Measurements from ENCODE around the gene C12orf76. TPM values are rescaled to one million over a fixed set of nuclear protein-coding genes. Genes with fewer than 3 reads are reported as not detected.
"Not testable (repeated sequence)": the region's sequence is repeated elsewhere in the genome, so short reads cannot be mapped to it uniquely, and the experiment has no call there.

Gene C12orf76
- total RNA-seq, 4 donors from 2014 or later, result 3.0 to 22.8 (median 8.0) TPM

DNA sequence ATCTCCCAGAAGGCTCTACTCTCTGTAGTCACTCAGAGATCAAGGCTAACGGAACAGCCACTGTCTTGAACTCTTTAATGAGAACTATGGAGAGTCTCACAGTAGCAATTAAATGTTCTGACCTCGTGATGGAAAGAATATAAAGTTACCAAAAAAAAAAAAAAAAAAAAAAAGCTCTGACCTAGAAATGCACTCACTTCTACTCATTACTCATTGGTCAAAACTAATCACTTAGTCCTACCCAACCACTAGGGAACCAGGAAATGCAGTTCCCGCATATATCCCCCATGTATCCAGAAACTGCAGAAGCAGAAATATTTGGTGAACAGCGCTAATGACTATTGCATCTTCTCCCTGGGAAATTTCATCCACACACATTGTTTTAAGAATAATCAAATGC is 29.5 kb upstream of the C12orf76 start:
- Histone ChIP-seq H3K9me3 (no peaks in the 10 kb centered on the region), H3K4me3 (no peak overlapping the region), H3K27me3 (no peaks in the 10 kb centered on the region), H3K27ac (no peak overlapping the region), H3K4me1 (peaks cover 0 to 4% of the 10 kb centered on the region in 2 donors), H3K36me3 (no peaks in the 10 kb centered on the region)
- intact Hi-C loops (cut with DNase I; ENCODE audit: low total_unique reads) (no loop called here), in situ Hi-C loops (cut with MboI; ENCODE audit: low sequenced_read_pairs in 4 of 4) (no loop called here)
- no peak for ATAC-seq
- no peak for DNase-seq
- no peak for TF ChIP-seq POLR2A (IDR thresholded peaks at IDR 0.05)
- TF ChIP-seq, protein P1, sequence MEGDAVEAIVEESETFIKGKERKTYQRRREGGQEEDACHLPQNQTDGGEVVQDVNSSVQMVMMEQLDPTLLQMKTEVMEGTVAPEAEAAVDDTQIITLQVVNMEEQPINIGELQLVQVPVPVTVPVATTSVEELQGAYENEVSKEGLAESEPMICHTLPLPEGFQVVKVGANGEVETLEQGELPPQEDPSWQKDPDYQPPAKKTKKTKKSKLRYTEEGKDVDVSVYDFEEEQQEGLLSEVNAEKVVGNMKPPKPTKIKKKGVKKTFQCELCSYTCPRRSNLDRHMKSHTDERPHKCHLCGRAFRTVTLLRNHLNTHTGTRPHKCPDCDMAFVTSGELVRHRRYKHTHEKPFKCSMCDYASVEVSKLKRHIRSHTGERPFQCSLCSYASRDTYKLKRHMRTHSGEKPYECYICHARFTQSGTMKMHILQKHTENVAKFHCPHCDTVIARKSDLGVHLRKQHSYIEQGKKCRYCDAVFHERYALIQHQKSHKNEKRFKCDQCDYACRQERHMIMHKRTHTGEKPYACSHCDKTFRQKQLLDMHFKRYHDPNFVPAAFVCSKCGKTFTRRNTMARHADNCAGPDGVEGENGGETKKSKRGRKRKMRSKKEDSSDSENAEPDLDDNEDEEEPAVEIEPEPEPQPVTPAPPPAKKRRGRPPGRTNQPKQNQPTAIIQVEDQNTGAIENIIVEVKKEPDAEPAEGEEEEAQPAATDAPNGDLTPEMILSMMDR (IDR thresholded peaks at IDR 0.05 in 4 of 5, conservative IDR thresholded peaks at IDR 0.05 in 1 of 5), result no peak

DNA sequence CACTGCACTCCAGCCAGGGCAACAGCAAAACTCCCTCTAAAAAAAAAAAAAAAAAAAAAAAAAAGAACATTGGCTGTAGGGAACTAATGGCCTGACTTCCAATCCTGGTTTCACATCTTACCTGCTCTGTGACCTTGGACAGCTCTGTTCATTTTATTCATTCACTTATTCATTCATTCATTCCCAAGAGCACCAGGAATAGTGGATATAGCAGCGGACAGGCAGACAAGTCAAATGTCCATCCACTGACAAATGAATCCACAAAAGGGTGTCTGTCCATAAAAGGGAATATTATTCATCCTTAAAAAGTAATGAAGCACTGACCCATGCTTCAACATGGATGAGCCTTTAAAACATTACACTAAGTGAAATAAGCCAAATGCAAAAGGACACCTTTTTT is 27.6 kb upstream of the C12orf76 start:
- Histone ChIP-seq H3K9me3 (no peaks in the 10 kb centered on the region), H3K27me3 (no peaks in the 10 kb centered on the region), H3K27ac (no peak overlapping the region), H3K36me3 (no peaks in the 10 kb centered on the region), H3K4me1 (peaks cover 0 to 4% of the 10 kb centered on the region in 2 donors), H3K4me3 (no peak overlapping the region)
- in situ Hi-C loops (cut with MboI; ENCODE audit: low sequenced_read_pairs in 4 of 4), result no loop called here
- TF ChIP-seq POLR2A (IDR thresholded peaks at IDR 0.05), result no peak
- TF ChIP-seq, protein P1 (IDR thresholded peaks at IDR 0.05 in 4 of 5, conservative IDR thresholded peaks at IDR 0.05 in 1 of 5), result no peak
- intact Hi-C loops (cut with DNase I; ENCODE audit: low total_unique reads), result no loop called here
- no peak for ATAC-seq
- no peak for DNase-seq

DNA sequence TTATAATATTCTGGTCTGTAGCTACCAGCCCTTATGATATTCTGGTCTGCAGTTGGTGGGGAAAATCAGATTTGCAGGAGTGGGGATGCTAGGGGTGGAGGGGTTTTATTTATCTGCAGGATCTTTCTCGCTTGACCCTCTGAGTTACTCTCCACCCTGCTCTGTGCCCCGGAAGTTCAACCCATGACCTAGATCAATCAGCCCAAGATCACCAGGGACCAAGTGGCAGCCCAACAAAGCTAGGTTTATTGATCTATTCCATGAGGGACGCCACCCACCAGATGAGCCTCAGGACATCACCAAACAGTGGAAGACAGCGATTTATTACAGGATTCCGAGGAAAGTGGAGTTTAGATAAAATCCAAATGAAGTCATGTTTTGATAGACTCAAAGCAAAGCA is 25.8 kb upstream of the C12orf76 start:
- in situ Hi-C loops (cut with MboI; ENCODE audit: low sequenced_read_pairs in 4 of 4) (no loop called here), intact Hi-C loops (cut with DNase I; ENCODE audit: low total_unique reads) (no loop called here)
- ATAC-seq, result no peak
- TF ChIP-seq, protein P1 (IDR thresholded peaks at IDR 0.05 in 4 of 5, conservative IDR thresholded peaks at IDR 0.05 in 1 of 5), result no peak
- no peak for TF ChIP-seq POLR2A (IDR thresholded peaks at IDR 0.05)
- peaks cover 0 to 4% of the 10 kb centered on the region in 2 donors for H3K4me1 ChIP-seq
- H3K27me3 ChIP-seq, result no peaks in the 10 kb centered on the region
- no peak overlapping the region for H3K4me3 ChIP-seq
- no peaks in the 10 kb centered on the region for H3K9me3 ChIP-seq
- no peaks in the 10 kb centered on the region for H3K36me3 ChIP-seq
- H3K27ac ChIP-seq, result no peak overlapping the region
- DNase-seq, result no peak

DNA sequence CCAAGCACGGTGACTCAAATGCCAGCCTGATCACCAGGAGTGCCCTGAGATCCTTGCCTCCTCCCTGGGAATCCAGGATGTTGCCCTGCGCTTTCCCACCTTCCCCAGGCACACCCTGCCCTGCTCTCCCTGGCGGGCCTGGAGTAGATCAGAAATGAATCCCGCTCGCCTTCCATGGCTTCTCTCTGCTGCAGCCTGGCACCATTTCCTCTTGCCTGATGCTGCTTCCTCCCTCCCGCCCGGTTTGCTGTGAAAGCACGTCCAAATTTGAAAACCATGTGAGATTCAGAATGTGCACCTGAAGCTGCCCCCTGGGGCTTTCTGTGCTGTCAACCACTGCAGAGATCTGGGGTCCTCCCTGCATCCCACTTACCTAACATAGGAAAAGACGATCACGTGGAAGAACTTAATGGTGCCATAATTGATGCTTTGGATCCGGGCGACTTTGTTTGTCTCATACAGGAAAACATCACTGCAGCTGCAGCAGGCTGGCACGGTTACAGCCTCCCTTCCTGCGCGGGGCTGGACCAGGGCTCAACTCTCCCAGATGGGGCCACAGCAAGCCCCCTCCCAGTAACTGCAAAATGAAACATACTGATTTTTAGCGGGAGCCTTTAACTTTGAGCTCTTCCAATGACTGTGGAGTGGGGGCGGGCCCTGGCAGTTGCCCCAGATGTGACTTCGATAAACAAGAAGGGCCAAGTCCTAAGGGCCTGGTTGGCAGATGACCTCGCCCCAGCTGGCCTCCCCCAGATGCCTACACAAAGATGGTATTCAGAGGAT is 24.9 kb upstream of the C12orf76 start:
- DNase-seq (no peak), ATAC-seq (no peak)
- Histone ChIP-seq H3K27me3 (no peaks in the 10 kb centered on the region), H3K27ac (no peak overlapping the region), H3K4me1 (peaks cover 0 to 4% of the 10 kb centered on the region in 2 donors), H3K36me3 (no peaks in the 10 kb centered on the region), H3K4me3 (peak overlapping the region; percentile 31 to 53 (median 48)), H3K9me3 (no peaks in the 10 kb centered on the region)
- intact Hi-C loops (cut with DNase I; ENCODE audit: low total_unique reads) (no loop called here), in situ Hi-C loops (cut with MboI; ENCODE audit: low sequenced_read_pairs in 4 of 4) (no loop called here)
- no peak for TF ChIP-seq POLR2A (IDR thresholded peaks at IDR 0.05)
- TF ChIP-seq, protein P1 (IDR thresholded peaks at IDR 0.05 in 4 of 5, conservative IDR thresholded peaks at IDR 0.05 in 1 of 5), result no peak

DNA sequence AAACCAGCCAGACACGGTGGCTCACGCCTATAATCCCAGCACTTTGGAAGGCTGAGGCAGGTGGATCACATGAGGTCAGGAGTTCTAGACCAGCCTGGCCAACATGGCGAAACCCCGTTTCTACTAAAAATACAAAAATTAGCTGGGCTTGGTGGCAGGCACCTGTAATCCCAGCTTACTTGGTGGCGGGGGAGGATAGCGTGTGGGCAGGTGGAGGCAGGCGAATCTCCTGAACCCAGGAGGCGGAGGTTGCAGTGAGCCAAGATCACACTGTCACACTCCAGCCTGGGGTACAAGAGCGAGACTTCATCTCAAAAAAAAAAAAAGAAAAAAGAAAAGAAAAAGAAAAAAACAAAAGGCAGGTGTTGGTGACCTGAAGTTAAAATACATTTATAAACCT is 24.3 kb upstream of the C12orf76 start:
- H3K36me3 ChIP-seq; DNase-seq; H3K9me3 ChIP-seq; intact Hi-C loops (cut with DNase I; ENCODE audit: low total_unique reads); H3K27ac ChIP-seq; H3K27me3 ChIP-seq; ATAC-seq; in situ Hi-C loops (cut with MboI; ENCODE audit: low sequenced_read_pairs in 4 of 4); H3K4me1 ChIP-seq: not testable (repeated sequence)
- peak overlapping the region in 2 of 4 donors; percentile 45 to 51 for H3K4me3 ChIP-seq
